Muscle layer of colon (tissue), 2 donors: ENCODE results near the gene PRKG1.

Source experiments
- H3K27ac ChIP-seq: one replicate; pipeline ENCODE4 v1.7.0; 2013; ENCODE audit warnings: low read depth, mild to moderate bottlenecking, low read length, moderate library complexity
- H3K27me3 ChIP-seq, 2 donors: one replicate each; pipeline ENCODE4 v1.7.0; 2013; ENCODE audit warnings: low read length in 2 of 2, mild to moderate bottlenecking in 2 of 2; ENCODE audit not compliant: insufficient read depth in 2 of 2, control insufficient read depth in 1 of 2
- H3K36me3 ChIP-seq: one replicate; pipeline ENCODE4 v1.7.0; 2013; ENCODE audit warnings: mild to moderate bottlenecking, low read length; ENCODE audit not compliant: insufficient read depth
- H3K4me1 ChIP-seq: one replicate; pipeline ENCODE4 v1.7.0; 2013; ENCODE audit warnings: mild to moderate bottlenecking, low read length; ENCODE audit not compliant: insufficient read depth
- H3K4me3 ChIP-seq, 2 donors: one replicate each; pipeline ENCODE4 v1.7.0; 2013; ENCODE audit warnings: low read length in 2 of 2, low read depth in 1 of 2, mild to moderate bottlenecking in 1 of 2, moderate library complexity in 1 of 2
- H3K9ac ChIP-seq: one replicate; pipeline ENCODE4 v1.7.0; 2013; ENCODE audit warnings: low read length
- H3K9me3 ChIP-seq: one replicate; pipeline ENCODE4 v1.7.0; 2013; ENCODE audit warnings: mild to moderate bottlenecking, low read length
- donor health status: abdominal sarcoma.
- donor health status: Adenocarcinoma of cecum.

Gene PRKG1

GRCh38 chr10:51985336-51985735 is 911.0 kb downstream of the PRKG1 start:
- no peaks in the 10 kb centered on the region for H3K36me3 ChIP-seq
- no peak overlapping the region for H3K4me3 ChIP-seq
- H3K9me3 ChIP-seq: peaks cover 3% of the 10 kb centered on the region
- no peaks in the 10 kb centered on the region for H3K27me3 ChIP-seq
- H3K27ac ChIP-seq: no peak overlapping the region
- H3K4me1 ChIP-seq: no peaks in the 10 kb centered on the region
- no peak overlapping the region for H3K9ac ChIP-seq

- no peak overlapping the region for H3K27ac ChIP-seq
- H3K4me1 ChIP-seq: no peaks in the 10 kb centered on the region
- no peaks in the 10 kb centered on the region for H3K9me3 ChIP-seq
- H3K36me3 ChIP-seq: no peaks in the 10 kb centered on the region
- H3K9ac ChIP-seq: no peak overlapping the region
- H3K27me3 ChIP-seq: no peaks in the 10 kb centered on the region
- no peak overlapping the region for H3K4me3 ChIP-seq
Measured at GRCh38 chr10:51986516-51986915, 912.2 kb downstream of the PRKG1 start.

- no peaks in the 10 kb centered on the region for H3K36me3 ChIP-seq
- no peaks in the 10 kb centered on the region for H3K27me3 ChIP-seq
- no peak overlapping the region for H3K27ac ChIP-seq
- H3K9ac ChIP-seq: no peak overlapping the region
- no peaks in the 10 kb centered on the region for H3K4me1 ChIP-seq
- H3K4me3 ChIP-seq: no peak overlapping the region
- no peaks in the 10 kb centered on the region for H3K9me3 ChIP-seq
Measured at GRCh38 chr10:51993475-51993874, 919.2 kb downstream of the PRKG1 start.

- H3K4me1 ChIP-seq: peaks cover 4% of the 10 kb centered on the region
- no peaks in the 10 kb centered on the region for H3K27me3 ChIP-seq
- no peak overlapping the region for H3K27ac ChIP-seq
- H3K9ac ChIP-seq: no peak overlapping the region
- H3K9me3 ChIP-seq: no peaks in the 10 kb centered on the region
- H3K4me3 ChIP-seq: no peak overlapping the region
- H3K36me3 ChIP-seq: no peaks in the 10 kb centered on the region
Measured at GRCh38 chr10:51999096-51999495, 924.8 kb downstream of the PRKG1 start.

GRCh38 chr10:52004342-52004949 is 930.2 kb downstream of the PRKG1 start:
- H3K9ac ChIP-seq: no peak overlapping the region
- H3K4me1 ChIP-seq: peaks cover 4% of the 10 kb centered on the region
- no peaks in the 10 kb centered on the region for H3K27me3 ChIP-seq
- H3K9me3 ChIP-seq: no peaks in the 10 kb centered on the region
- H3K36me3 ChIP-seq: no peaks in the 10 kb centered on the region
- no peak overlapping the region for H3K4me3 ChIP-seq
- H3K27ac ChIP-seq: no peak overlapping the region

GRCh38 chr10:52007091-52007490 is 932.8 kb downstream of the PRKG1 start:
- H3K9ac ChIP-seq: no peak overlapping the region
- H3K27me3 ChIP-seq: no peaks in the 10 kb centered on the region
- no peak overlapping the region for H3K4me3 ChIP-seq
- H3K4me1 ChIP-seq: no peaks in the 10 kb centered on the region
- H3K27ac ChIP-seq: no peak overlapping the region
- H3K36me3 ChIP-seq: no peaks in the 10 kb centered on the region
- H3K9me3 ChIP-seq: no peaks in the 10 kb centered on the region

GRCh38 chr10:52011118-52011517 is 936.8 kb downstream of the PRKG1 start:
- H3K36me3 ChIP-seq: no peaks in the 10 kb centered on the region
- no peak overlapping the region for H3K27ac ChIP-seq

GRCh38 chr10:52019077-52019555 is 944.8 kb downstream of the PRKG1 start:
- Histone ChIP-seq H3K27ac (no peak overlapping the region), H3K27me3 (no peaks in the 10 kb centered on the region), H3K36me3 (no peaks in the 10 kb centered on the region), H3K9me3 (no peaks in the 10 kb centered on the region), H3K9ac (no peak overlapping the region), H3K4me3 (no peak overlapping the region), H3K4me1 (no peaks in the 10 kb centered on the region)

More at GRCh38 chr10:52011118-52011517, 936.8 kb downstream of the PRKG1 start:
- no peaks in the 10 kb centered on the region for H3K4me1 ChIP-seq
- H3K27me3 ChIP-seq: no peaks in the 10 kb centered on the region
- no peaks in the 10 kb centered on the region for H3K9me3 ChIP-seq
- no peak overlapping the region for H3K9ac ChIP-seq
- H3K4me3 ChIP-seq: no peak overlapping the region

GRCh38 chr10:52019656-52020055 is 945.4 kb downstream of the PRKG1 start:
- no peaks in the 10 kb centered on the region for H3K4me1 ChIP-seq
- no peak overlapping the region for H3K27ac ChIP-seq
- H3K36me3 ChIP-seq: no peaks in the 10 kb centered on the region
- H3K4me3 ChIP-seq: no peak overlapping the region
- no peaks in the 10 kb centered on the region for H3K27me3 ChIP-seq
- H3K9ac ChIP-seq: no peak overlapping the region
- no peaks in the 10 kb centered on the region for H3K9me3 ChIP-seq

GRCh38 chr10:52020173-52020572 is 945.9 kb downstream of the PRKG1 start:
- no peak overlapping the region for H3K9ac ChIP-seq
- no peaks in the 10 kb centered on the region for H3K36me3 ChIP-seq
- no peak overlapping the region for H3K27ac ChIP-seq
- H3K27me3 ChIP-seq: no peaks in the 10 kb centered on the region
- no peak overlapping the region for H3K4me3 ChIP-seq
- H3K4me1 ChIP-seq: no peaks in the 10 kb centered on the region
- no peaks in the 10 kb centered on the region for H3K9me3 ChIP-seq

GRCh38 chr10:52020702-52021101 is 946.4 kb downstream of the PRKG1 start:
- Histone ChIP-seq H3K4me1 (no peaks in the 10 kb centered on the region), H3K36me3 (no peaks in the 10 kb centered on the region), H3K4me3 (no peak overlapping the region), H3K9ac (no peak overlapping the region), H3K9me3 (no peaks in the 10 kb centered on the region), H3K27me3 (no peaks in the 10 kb centered on the region), H3K27ac (no peak overlapping the region)

GRCh38 chr10:52027055-52027705 is 952.9 kb downstream of the PRKG1 start:
- Histone ChIP-seq H3K9me3 (no peaks in the 10 kb centered on the region), H3K36me3 (no peaks in the 10 kb centered on the region), H3K4me1 (peaks cover 5% of the 10 kb centered on the region), H3K27ac (no peak overlapping the region), H3K4me3 (no peak overlapping the region), H3K27me3 (no peaks in the 10 kb centered on the region), H3K9ac (no peak overlapping the region)
